Mesenchymal stem cell (in vitro differentiated cells and primary cell): ENCODE results near the gene TBX10.
"Not testable (repeated sequence)": the region's sequence is repeated elsewhere in the genome, so short reads cannot be mapped to it uniquely, and the experiment has no call there.

Experiments used
- DNase-seq: peaks from one replicate; pipeline ENCODE4 v3.0.0-alpha.2; 2013
- H2AFZ ChIP-seq: one replicate; pipeline ENCODE4 v1.6.1; 2013; ENCODE audit warnings: low read depth, mild to moderate bottlenecking, control low read depth, inconsistent platforms, low read length, moderate library complexity
- H2AK5ac ChIP-seq: 2 replicates; pipeline ENCODE4 v1.6.1; 2013; ENCODE audit warnings: low read length, moderate library complexity, mild to moderate bottlenecking, inconsistent platforms; ENCODE audit not compliant: severe bottlenecking
- H2BK120ac ChIP-seq: one replicate; pipeline ENCODE4 v1.6.1; 2013; ENCODE audit warnings: low read depth, mild to moderate bottlenecking, inconsistent platforms, low read length, moderate library complexity
- H2BK12ac ChIP-seq, 2 experiments: one replicate each; pipeline ENCODE4 v1.6.1; 2013; ENCODE audit warnings: inconsistent platforms in 2 of 2, low read length in 2 of 2, mild to moderate bottlenecking in 2 of 2, moderate library complexity in 2 of 2, control low read depth in 1 of 2
- H2BK15ac ChIP-seq: one replicate; pipeline ENCODE4 v1.6.1; 2013; ENCODE audit warnings: mild to moderate bottlenecking, low read depth, inconsistent platforms; ENCODE audit not compliant: poor library complexity, severe bottlenecking
- H2BK5ac ChIP-seq: 2 replicates; pipeline ENCODE4 v1.6.1; 2013; ENCODE audit warnings: low read depth, mild to moderate bottlenecking, low read length, control low read depth, inconsistent platforms; ENCODE audit not compliant: poor library complexity, severe bottlenecking
- H3K14ac ChIP-seq, 2 experiments: one replicate each; pipeline ENCODE4 v1.6.1; 2013; ENCODE audit warnings: inconsistent platforms in 2 of 2, low read length in 2 of 2, control low read depth in 1 of 2, mild to moderate bottlenecking in 1 of 2, moderate library complexity in 1 of 2
- H3K18ac ChIP-seq, 2 experiments: one replicate each; pipeline ENCODE4 v1.6.1; 2013; ENCODE audit warnings: inconsistent platforms in 2 of 2, low read length in 2 of 2, control low read depth in 1 of 2, low read depth in 1 of 2, mild to moderate bottlenecking in 1 of 2
- H3K23ac ChIP-seq, 2 experiments: one replicate each; pipeline ENCODE4 v1.6.1; 2013; ENCODE audit warnings: inconsistent platforms in 2 of 2, low read length in 2 of 2, mild to moderate bottlenecking in 2 of 2, moderate library complexity in 2 of 2, control low read depth in 1 of 2
- H3K27ac ChIP-seq: 2 replicates; pipeline ENCODE4 v1.5.1; 2013; ENCODE audit warnings: mild to moderate bottlenecking, moderate library complexity, low read length, control low read depth, inconsistent platforms; ENCODE audit not compliant: poor library complexity, severe bottlenecking
- H3K27me3 ChIP-seq, 2 experiments: 2 replicates each; pipeline versions ENCODE4 v1.6.1 to v1.7.0; 2013; ENCODE audit warnings: low read length in 2 of 2, mild to moderate bottlenecking in 2 of 2, moderate library complexity in 2 of 2, control low read depth in 1 of 2, inconsistent platforms in 1 of 2; ENCODE audit not compliant: control insufficient read depth in 1 of 2, insufficient read depth in 1 of 2
- H3K36me3 ChIP-seq, 2 experiments: 2 replicates each; pipeline versions ENCODE4 v1.6.1 to v1.7.0; 2013; ENCODE audit warnings: low read length in 2 of 2, control low read depth in 1 of 2, inconsistent platforms in 1 of 2, low read depth in 1 of 2, mild to moderate bottlenecking in 1 of 2; ENCODE audit not compliant: insufficient read depth in 2 of 2, control insufficient read depth in 1 of 2
- H3K4ac ChIP-seq, 2 experiments: one replicate each; pipeline ENCODE4 v1.6.1; 2013; ENCODE audit warnings: inconsistent platforms in 2 of 2, low read length in 2 of 2, mild to moderate bottlenecking in 2 of 2, moderate library complexity in 2 of 2, control low read depth in 1 of 2, low read depth in 1 of 2
- H3K4me1 ChIP-seq: 2 replicates; pipeline ENCODE4 v1.6.1; 2013; ENCODE audit warnings: low read depth, low read length, control low read depth; ENCODE audit not compliant: control insufficient read depth, insufficient read depth
- H3K4me2 ChIP-seq: 2 replicates; pipeline ENCODE4 v1.6.1; 2013; ENCODE audit warnings: low read length, mild to moderate bottlenecking, inconsistent platforms; ENCODE audit not compliant: poor library complexity, severe bottlenecking
- H3K4me3 ChIP-seq, 2 experiments: 2 replicates each; pipeline versions ENCODE4 v1.5.1 to v1.7.0; 2013; ENCODE audit warnings: low read length in 2 of 2, mild to moderate bottlenecking in 2 of 2, control low read depth in 1 of 2, low read depth in 1 of 2; ENCODE audit not compliant: insufficient read depth in 1 of 2
- H3K79me1 ChIP-seq: replicated peaks from 2 replicates; pipeline ENCODE4 v1.6.1; 2013; ENCODE audit warnings: mild to moderate bottlenecking, control low read depth, low read length, inconsistent platforms; ENCODE audit not compliant: poor library complexity, severe bottlenecking
- H3K9ac ChIP-seq: 2 replicates; pipeline ENCODE4 v1.7.0; 2013; ENCODE audit warnings: mild to moderate bottlenecking, low read length, moderate library complexity
- H3K9me3 ChIP-seq: 2 replicates; pipeline ENCODE4 v1.7.0; 2013; ENCODE audit warnings: mild to moderate bottlenecking, low read length; ENCODE audit not compliant: control insufficient read depth
- H4K8ac ChIP-seq: one replicate; pipeline ENCODE4 v1.6.1; 2013; ENCODE audit warnings: inconsistent platforms, mild to moderate bottlenecking, low read length, moderate library complexity
- H4K91ac ChIP-seq: one replicate; pipeline ENCODE4 v1.6.1; 2013; ENCODE audit warnings: mild to moderate bottlenecking, low read length, inconsistent platforms
- WGBS: methylation state at CpG from one replicate; pipeline ENCODE4 v1.1.7; 2013; ENCODE audit warnings: mixed read lengths; 5-methylcytosine and 5-hydroxymethylcytosine counted together

Gene TBX10

DNA sequence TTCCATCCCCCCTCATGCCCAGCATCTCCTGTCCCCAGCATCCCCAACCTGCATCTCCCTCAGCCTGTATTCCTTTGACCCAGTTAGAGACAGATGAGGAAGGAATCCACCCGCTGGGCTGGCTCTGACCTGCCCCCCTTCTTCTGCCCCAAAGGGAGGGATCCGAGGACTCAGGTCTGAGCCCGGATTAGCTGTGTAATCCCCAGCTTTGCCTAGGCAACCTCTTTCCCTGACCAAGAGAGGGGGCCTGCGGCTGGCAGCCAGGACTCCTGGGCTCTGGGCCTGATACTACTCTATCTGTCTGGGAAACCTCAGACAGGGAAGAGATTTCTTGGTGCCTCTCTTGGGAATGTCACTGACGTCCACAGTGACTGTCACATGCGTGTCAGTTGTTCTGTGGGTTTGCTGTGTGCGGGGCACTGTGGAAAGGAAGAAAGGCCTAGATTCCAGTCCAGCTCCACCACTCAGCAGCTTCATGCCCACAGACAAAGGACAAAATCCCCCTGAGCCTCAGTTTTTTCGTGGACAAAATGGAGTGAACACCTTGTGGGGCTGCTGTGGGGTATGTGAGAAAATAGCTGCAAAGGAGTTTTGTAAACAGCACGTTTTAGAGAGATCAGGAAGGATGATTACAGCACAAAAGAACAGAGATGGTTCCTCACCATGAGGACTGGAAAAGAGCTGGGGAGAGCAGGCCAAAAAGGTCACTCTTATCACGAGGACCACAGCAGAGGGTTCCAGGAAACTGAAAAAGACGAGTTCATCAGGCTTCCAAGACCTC is 34.1 kb downstream of the TBX10 start:
- Histone ChIP-seq H3K4me3 (no peak overlapping the region), H4K8ac (no peak overlapping the region), H3K79me1 (peaks cover 26% of the 10 kb centered on the region), H2AK5ac (no peak overlapping the region), H3K36me3 (peaks cover 15 to 22% of the 10 kb centered on the region in 2 experiments), H3K4ac (no peak overlapping the region), H2BK12ac (no peak overlapping the region), H3K14ac (no peak overlapping the region), H3K23ac (no peak overlapping the region), H2AFZ (no peak overlapping the region), H3K18ac (no peak overlapping the region), H2BK15ac (no peak overlapping the region), H3K9ac (no peak overlapping the region), H3K9me3 (peaks cover 3% of the 10 kb centered on the region), H2BK120ac (no peak overlapping the region), H4K91ac (no peak overlapping the region), H2BK5ac (no peak overlapping the region), H3K27me3 (peaks cover 6 to 8% of the 10 kb centered on the region in 2 experiments), H3K4me2 (no peak overlapping the region), H3K4me1 (peaks cover 11% of the 10 kb centered on the region), H3K27ac (no peak overlapping the region)
- 74% methylated on average over 9 of the region's 11 CpGs for WGBS
- DNase-seq = no peak

DNA sequence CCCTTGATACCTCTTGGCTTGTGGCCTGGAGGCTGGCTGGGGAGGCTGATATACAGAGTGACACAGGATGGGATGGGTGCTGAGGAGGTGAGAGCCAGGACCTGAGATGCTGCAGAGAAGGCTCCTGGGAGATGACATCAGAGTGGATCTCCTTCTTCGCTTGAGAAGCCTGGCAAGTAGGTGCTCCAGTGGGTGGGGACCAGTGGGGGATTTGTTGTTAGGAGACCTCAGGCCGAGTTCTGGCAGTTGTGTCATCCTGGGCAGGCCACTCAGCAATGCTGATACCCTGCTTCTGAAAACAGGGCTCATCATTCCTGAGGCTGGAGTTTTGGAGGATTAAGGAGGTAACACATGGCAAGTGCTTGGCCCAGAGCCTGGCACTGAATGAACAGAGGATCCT is 34.7 kb downstream of the TBX10 start:
- Histone ChIP-seq H3K9ac (no peak overlapping the region), H3K79me1 (peaks cover 23% of the 10 kb centered on the region), H2BK120ac (no peak overlapping the region), H2BK12ac (no peak overlapping the region), H3K4me1 (peaks cover 10% of the 10 kb centered on the region), H3K4me3 (no peak overlapping the region), H3K4me2 (no peak overlapping the region), H3K27ac (no peak overlapping the region), H3K4ac (no peak overlapping the region), H4K8ac (no peak overlapping the region), H2BK5ac (no peak overlapping the region), H3K36me3 (peaks cover 11 to 16% of the 10 kb centered on the region in 2 experiments), H3K9me3 (peaks cover 3% of the 10 kb centered on the region), H2BK15ac (no peak overlapping the region), H3K27me3 (peaks cover 12% of the 10 kb centered on the region in 2 experiments), H3K14ac (no peak overlapping the region), H3K23ac (no peak overlapping the region), H3K18ac (no peak overlapping the region), H2AK5ac (no peak overlapping the region), H4K91ac (no peak overlapping the region), H2AFZ (no peak overlapping the region)
- no peak for DNase-seq
- 78% methylated on average over 2 of the region's 2 CpGs for WGBS

DNA sequence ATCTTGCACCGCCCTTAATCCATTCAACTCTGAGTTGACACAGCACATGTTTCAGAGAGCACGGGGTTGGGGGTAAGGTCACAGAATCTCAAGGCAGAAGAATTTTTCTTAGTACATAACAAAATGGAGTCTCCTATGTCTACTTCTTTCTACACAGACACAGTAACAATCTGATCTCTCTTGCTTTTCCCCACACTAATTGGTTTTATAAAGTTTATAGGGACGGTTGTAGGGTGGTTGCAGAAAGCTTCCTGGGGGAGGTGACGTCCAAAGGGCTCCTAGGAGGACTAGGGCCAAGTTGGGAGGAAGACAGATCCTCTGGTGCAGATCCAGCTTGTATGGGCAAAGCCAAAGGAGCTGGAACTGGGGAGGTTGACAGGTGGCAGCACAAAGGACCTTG is 35.4 kb downstream of the TBX10 start:
- not testable (repeated sequence) for H4K91ac ChIP-seq, H3K4me3 ChIP-seq, H2BK120ac ChIP-seq, H3K9me3 ChIP-seq, H3K4me1 ChIP-seq, DNase-seq, H3K9ac ChIP-seq, H2AK5ac ChIP-seq, H4K8ac ChIP-seq, H2AFZ ChIP-seq, H3K23ac ChIP-seq, H3K27ac ChIP-seq, H3K36me3 ChIP-seq, H3K18ac ChIP-seq, H2BK15ac ChIP-seq, H2BK12ac ChIP-seq, H3K4ac ChIP-seq, H3K14ac ChIP-seq, H2BK5ac ChIP-seq, H3K4me2 ChIP-seq
- H3K79me1 ChIP-seq = peaks cover 20% of the 10 kb centered on the region
- peaks cover 12 to 18% of the 10 kb centered on the region in 2 experiments for H3K27me3 ChIP-seq
- WGBS = 57% methylated on average over 2 of the region's 4 CpGs

DNA sequence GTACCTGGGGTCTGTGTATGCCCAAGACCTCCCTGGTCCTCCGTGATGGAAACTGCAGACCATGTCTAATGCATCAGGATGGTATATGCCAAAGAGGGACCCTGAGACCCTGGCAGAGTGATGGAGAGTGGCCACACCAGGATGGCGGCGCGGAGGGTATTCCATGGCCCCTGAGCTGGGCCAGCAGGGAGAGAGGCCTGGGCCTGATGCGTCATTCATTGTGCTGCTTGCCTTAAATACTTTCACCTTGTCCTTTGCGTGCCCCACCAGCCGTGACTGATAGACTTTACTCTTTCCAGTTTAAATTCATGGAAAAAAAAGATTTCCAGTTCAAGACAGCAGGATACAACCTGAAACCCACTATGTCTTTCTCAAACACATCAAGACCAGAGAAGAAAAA is 38.5 kb downstream of the TBX10 start:
- Histone ChIP-seq H3K9ac (no peak overlapping the region), H2BK120ac (no peak overlapping the region), H3K23ac (no peak overlapping the region), H3K4me3 (no peak overlapping the region), H4K8ac (no peak overlapping the region), H4K91ac (no peak overlapping the region), H3K14ac (no peak overlapping the region), H3K4me2 (no peak overlapping the region), H3K79me1 (no peaks in the 10 kb centered on the region), H3K36me3 (no peaks in the 10 kb centered on the region), H3K27ac (no peak overlapping the region), H3K27me3 (peaks cover 12 to 23% of the 10 kb centered on the region in 2 experiments), H3K18ac (no peak overlapping the region), H2BK12ac (no peak overlapping the region), H2AK5ac (no peak overlapping the region), H2AFZ (no peak overlapping the region), H2BK15ac (no peak overlapping the region), H2BK5ac (no peak overlapping the region), H3K4me1 (peaks cover under 1% of the 10 kb centered on the region), H3K4ac (peak overlapping the region in 1 of 2 experiments; percentile 13), H3K9me3 (peaks cover 7% of the 10 kb centered on the region)
- no peak for DNase-seq
- 97% methylated on average over 7 of the region's 7 CpGs for WGBS
